GM12891 (cell line): ENCODE results near the gene FOXO1.
"Not testable (repeated sequence)": the region's sequence is repeated elsewhere in the genome, so short reads cannot be mapped to it uniquely, and the experiment has no call there.

ENCODE experiments used
- DNase-seq: peaks from one replicate; pipeline ENCODE4 v3.0.0; 2011; ENCODE audit warnings: low spot score; ENCODE audit not compliant: insufficient read length
- FAIRE-seq: peaks from 2 replicates; lab custom pipeline; 2011; peaks lifted over from hg19 to GRCh38; lab: Jason Lieb, UNC
- PAX5 ChIP-seq: IDR thresholded peaks from 2 replicates; pipeline ENCODE4 v1.6.1; 2011; ENCODE audit warnings: low read length, moderate library complexity, mild to moderate bottlenecking; ENCODE audit not compliant: insufficient read depth, severe bottlenecking
- POLR2A ChIP-seq: IDR thresholded peaks from 2 replicates; pipeline ENCODE4 v1.6.1; 2011; ENCODE audit warnings: low read depth, low read length, control low read depth
- POLR2AphosphoS5 ChIP-seq: IDR thresholded peaks from 2 replicates; pipeline ENCODE4 v1.6.1; 2011; ENCODE audit warnings: low read depth, low read length, control low read depth
- POU2F2 ChIP-seq: IDR thresholded peaks from 2 replicates; pipeline ENCODE4 v1.6.1; 2011; ENCODE audit warnings: low read depth, mild to moderate bottlenecking, control low read depth, low read length, moderate library complexity
- SPI1 ChIP-seq: IDR thresholded peaks from 2 replicates; pipeline ENCODE4 v1.6.1; 2011; ENCODE audit warnings: low read depth, low read length, control low read depth
- TAF1 ChIP-seq: IDR thresholded peaks from 2 replicates; pipeline ENCODE4 v1.6.1; 2011; ENCODE audit warnings: low read depth, low read length, control low read depth

Gene FOXO1

DNA sequence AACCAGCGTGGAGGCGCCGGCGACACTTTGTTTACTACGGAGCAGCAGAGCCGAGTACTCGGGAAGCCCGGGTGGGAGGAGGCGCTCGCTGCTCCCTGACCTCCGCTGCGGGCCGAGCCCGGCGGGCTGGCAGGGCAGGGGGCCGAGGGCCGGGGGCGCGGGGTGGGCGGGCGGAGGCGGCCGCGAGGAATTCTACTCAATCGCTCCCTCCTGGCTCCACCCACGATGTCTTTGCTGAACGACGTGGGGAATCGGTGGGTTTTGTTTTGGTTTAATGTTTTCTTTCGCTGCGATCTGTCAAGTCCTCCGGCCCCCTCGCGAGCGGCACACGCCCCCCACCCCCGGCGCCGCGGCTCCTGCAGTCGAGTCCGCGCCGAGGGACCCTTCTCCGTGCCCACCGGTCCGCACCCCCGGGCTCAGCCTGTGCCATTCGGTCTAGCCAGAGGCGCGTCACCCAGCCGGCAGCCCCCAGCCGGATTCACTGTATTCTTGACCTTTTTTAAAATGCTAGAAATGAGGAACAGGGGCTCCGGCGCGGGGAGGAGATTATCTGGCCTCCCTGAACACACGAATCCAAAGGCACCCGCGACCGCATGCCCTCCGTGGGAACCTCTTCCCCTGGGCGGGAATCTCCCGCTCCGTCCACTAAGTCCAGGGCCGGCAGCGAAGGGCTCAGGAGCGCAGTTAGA, 636 bp upstream of the FOXO1 start:
- no peak for TF ChIP-seq SPI1
- TF ChIP-seq TAF1 = no peak
- TF ChIP-seq PAX5 = no peak
- no peak for TF ChIP-seq POLR2A
- no peak for TF ChIP-seq POU2F2
- no peak for TF ChIP-seq POLR2AphosphoS5
- FAIRE-seq (no peak), DNase-seq (no peak)

DNA sequence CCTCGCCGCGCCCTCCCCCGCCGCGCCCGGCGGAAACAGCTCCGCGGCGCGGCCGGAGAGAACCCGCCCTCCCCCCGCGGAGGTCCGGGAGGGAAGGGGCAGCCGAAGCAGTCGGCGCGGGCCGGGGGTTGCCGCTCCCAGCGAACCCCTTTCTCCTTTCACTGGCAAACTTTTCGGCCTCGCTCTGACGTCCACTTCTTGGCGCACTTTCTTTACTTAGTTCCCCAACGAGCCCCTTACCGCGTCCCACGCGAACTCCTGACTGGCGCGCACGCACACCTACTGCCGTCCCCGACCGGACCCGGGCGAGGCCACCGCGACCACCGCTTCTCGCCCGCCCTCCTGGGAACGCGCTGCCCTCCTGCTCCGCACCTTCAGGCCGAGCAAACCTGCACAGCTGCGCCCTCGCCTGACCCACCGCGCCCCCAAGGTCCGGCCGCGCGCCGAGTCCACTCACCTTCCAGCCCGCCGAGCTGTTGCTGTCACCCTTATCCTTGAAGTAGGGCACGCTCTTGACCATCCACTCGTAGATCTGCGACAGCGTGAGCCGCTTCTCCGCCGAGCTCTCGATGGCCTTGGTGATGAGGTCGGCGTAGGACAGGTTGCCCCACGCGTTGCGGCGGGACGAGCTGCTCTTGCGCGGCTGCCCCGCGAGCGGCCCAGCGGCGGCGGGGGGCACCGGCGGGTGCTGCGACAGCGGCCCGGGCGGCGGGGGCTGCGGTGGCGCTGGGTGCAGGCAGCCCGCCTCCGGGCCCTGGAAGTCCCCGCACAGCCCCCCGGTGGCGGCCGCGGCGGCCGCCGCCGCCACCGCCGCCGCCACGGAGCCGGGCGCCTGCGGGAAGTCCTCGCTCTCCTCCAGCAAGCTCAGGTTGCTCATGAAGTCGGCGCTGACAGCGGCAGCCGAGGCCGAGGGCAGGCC, 1.1 kb downstream of the FOXO1 start:
- no peak for FAIRE-seq
- peak; percentile 32 for DNase-seq
- TF ChIP-seq POLR2AphosphoS5 = no peak
- TF ChIP-seq TAF1 = no peak
- no peak for TF ChIP-seq POU2F2
- no peak for TF ChIP-seq PAX5
- no peak for TF ChIP-seq SPI1
- no peak for TF ChIP-seq POLR2A

DNA sequence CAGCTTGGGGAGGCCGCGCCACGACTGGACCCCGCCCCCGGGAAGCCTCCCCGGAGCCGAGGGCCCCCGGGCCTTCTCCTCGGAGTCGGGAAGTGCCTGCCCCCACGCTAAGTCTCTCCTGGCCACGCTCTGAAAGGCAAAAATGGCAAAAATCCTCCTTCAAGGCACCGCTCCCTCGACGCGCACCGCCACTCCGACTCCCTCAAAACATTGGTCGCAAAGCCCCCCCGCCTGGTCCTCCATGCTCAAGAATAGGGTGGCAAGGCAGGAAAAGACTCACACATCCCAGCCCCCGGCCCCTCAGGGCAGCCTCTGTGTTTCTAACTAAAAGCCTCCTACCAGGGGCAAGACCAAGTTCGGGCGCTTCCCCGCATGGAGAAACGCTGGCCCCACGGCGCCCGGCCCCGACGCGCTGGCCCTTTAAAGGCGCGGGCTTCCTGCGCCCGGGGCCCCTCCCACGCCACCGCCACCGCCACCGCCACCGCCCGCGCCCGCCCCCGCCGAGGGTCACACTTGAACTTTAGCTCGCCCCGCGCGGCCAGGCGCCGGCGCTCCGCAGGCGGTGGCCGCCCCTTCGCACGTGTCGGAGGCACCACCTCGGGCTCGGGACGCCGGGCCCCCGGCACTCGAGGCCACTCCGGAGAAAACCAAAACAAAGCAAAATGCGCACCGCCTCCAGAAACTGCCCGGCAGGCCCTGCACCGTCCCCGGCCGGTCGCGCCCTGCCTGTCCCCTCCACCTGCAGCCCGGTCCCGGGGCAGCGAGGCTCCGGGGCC, 1.9 kb downstream of the FOXO1 start:
- TF ChIP-seq POLR2AphosphoS5 (no peak), PAX5 (no peak), POLR2A (no peak), SPI1 (no peak), TAF1 (no peak), POU2F2 (no peak)
- FAIRE-seq = no peak
- peak; percentile 16 for DNase-seq

DNA sequence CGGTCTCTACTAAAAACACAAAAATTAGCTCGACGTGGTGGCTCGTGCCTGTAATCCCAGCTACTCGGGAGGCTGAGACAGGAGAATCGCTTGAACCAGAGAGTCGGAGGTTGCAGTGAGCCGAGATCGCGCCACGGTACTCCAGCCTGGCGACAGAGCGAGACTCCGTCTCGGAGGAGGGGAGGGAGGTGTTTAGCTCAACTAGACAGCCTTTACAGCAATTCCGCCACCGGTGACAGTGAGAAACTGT, 2.4 kb downstream of the FOXO1 start:
- not testable (repeated sequence) for DNase-seq
- peak; percentile 38 for FAIRE-seq

DNA sequence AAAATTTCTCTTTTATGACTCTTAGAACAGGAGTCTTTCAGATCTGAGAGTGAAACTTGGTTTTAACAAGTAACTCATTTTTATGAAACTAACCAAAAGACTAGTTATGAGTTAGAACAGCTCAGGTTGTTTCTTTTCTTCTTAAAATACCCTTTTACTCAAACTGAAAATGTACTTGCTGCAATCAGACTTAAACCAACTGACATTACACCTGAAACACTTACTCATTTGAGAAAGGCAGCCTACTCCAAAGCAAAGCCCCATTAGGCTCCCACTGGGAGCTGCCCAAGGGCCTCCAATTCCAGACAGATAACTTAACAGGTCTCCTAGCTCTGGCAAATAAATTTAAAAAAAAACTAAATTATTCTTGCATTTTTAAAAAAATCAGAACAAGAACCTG, 3.6 kb downstream of the FOXO1 start:
- DNase-seq (peak; percentile 9), FAIRE-seq (peak; percentile 82)
- TF ChIP-seq POLR2A = 0 out of 2 replicates have a peak, but pooled peaks have one; percentile 27
- TF ChIP-seq POLR2AphosphoS5 = peak; percentile 31; the same call in 1 of the 2 replicates
- no peak for TF ChIP-seq POU2F2
- TF ChIP-seq PAX5 = peak; percentile 16

DNA sequence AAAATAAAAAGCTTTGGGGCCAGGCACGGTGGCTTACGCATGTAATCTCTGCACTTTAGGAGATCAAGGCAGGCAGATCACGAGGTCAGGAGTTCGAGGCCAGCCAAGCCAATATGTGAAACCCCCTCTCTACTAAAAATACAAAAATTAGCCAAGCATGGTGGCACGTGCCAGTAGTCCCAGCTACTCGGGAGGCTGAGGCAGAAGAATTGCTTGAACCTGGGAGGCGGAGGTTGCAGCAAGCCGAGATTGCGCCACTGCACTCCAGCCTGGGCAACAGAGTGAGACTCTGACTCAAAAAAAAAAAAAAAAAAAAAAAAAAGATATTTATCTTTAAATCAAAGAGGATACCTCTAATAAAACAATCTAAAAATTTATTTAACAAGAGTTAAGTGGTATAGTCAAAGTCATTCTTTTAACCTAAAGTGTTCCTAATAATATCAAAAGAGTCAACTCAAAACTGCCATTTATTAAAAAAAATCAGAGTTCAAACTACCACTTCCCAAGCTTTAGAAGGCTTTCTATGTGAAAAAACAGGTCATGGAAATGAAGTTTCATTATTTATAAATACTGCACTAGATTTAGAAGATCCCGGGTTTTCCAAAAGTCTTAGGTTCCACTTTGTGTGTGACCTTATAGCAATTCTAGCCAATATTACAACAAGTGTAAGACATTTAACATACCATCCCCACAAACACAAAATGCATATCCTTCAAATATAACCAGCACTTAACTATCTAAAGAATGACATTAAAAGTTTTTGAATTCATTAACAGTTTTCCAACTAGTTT, 4.4 kb downstream of the FOXO1 start:
- no peak for DNase-seq
- no peak for FAIRE-seq
- TF ChIP-seq PAX5 (no peak), POU2F2 (no peak), POLR2AphosphoS5 (no peak), TAF1 (no peak), POLR2A (no peak)

DNA sequence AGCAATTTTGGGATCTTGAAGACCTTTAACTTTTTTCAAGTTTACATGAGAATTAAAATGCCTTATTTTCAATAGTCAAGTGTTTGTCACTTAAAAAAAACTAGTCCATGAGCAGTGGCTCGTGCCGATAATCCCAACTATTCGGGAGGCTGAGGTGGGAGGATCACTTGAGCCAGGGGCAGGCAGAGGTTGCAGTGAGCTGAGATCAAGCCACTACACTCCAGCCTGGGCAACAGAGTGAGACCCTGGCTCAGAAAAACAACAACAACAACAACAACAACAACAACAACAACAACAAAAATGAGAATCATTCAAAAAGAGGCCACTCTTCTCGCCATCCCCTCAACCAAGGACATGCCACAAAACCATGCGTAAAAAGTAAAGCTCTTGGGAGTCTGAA, 5.7 kb downstream of the FOXO1 start:
- FAIRE-seq (no peak), DNase-seq (no peak)
- TF ChIP-seq POLR2A (no peak), SPI1 (no peak), POU2F2 (no peak), TAF1 (no peak), POLR2AphosphoS5 (no peak), PAX5 (no peak)

DNA sequence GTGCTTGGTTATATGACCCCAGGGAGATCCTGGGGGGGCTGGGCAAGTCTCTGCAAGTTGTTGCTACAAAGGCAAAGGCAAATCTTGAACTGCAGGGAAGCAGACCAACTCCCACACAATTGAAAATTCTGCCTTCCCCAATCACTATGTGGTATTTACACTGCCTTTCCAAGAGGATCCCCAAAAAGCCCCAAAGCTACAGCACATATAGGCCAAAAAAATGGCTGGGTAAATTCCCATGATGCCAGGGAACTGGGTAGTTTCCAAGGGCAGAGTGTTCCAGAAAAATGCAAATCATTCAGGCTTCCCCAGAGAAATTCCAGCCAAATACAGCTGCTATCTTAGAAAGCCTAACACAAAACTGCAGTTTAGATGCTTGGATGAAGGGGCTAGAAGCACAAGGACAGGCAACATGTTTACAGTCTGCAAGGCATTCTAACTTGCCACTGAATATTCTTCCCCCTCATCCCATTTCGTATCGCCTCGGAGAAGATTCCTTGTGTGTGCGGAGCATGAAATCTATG, 6.2 kb downstream of the FOXO1 start:
- FAIRE-seq (no peak), DNase-seq (no peak)
- TF ChIP-seq PAX5 = no peak
- no peak for TF ChIP-seq POU2F2
- no peak for TF ChIP-seq SPI1

DNA sequence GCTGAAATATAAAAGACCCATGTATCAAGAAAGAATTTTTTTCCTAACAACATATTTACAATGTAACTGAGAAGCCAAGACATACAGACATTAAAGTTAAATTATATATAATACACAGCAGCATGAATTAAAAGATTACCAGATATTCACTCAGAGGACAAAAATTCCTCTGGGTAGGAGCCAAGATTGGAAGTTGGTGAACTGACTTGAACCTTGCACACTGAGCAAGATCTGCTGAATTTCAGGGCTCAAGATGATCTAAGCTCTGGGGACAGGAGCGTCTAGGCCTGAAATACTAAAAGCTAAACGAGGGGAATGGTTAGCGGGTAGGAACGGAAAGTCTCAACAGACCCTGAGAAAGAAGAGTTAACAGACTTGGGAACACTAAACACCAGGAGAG, 8.5 kb downstream of the FOXO1 start:
- FAIRE-seq = no peak
- no peak for DNase-seq

DNA sequence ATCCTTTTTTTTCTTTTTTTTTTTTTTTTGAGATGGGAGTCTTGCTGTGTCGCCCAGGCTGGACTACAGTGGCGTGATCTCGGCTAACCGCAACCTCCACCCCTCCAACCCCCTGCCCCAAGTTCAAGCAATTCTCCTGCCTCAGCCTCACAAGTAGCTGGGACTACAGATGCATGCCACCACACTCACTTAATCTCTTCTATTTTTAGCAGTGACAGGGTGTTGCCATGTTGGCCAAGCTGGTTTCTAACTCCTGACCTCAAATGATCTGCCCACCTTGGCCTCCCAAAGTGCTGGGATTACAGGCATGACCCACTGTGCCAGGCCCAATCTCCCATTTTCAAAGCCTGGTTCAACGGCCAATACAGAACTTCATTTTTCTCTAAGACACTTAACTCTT, 9.1 kb downstream of the FOXO1 start:
- no peak for DNase-seq
- no peak for FAIRE-seq
- TF ChIP-seq POLR2AphosphoS5 (no peak), PAX5 (no peak), POU2F2 (no peak), TAF1 (no peak), POLR2A (no peak), SPI1 (no peak)

More for the DNA sequence above, 8.5 kb downstream of the FOXO1 start:
- no peak for TF ChIP-seq POLR2A
- no peak for TF ChIP-seq TAF1
- no peak for TF ChIP-seq PAX5
- TF ChIP-seq POLR2AphosphoS5 = no peak
